IPS-NIHi7 (cell line): ENCODE data around the gene FRY.

Experiments
- DNase-seq: peaks from one replicate; pipeline ENCODE4 v3.0.0; 2012; ENCODE audit warnings: mixed read lengths; ENCODE audit errors: extremely low spot score

FRY gene

DNA sequence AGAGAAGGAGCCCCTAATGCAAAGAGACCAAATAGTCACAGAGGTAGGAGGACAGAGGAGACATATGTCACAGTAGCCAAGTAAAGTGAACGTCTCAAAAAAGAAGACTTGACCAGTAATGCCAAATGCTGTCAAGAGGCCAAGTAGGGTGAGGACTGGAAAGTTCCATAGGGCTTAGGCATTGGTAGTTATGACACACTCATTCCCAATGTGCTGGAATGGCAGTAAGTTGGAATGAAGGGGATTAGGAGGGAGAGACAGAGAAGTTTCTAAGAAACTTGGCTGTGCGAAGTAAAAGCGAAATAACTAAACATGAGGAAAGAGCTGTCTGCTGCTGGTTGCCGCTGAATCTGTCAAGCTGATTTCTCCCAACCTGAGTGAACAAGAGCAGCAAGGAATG lies 14.9 kb upstream of the FRY start:
- DNase-seq: no peak

GRCh38 chr13:32017474-32017873 lies 14.1 kb upstream of the FRY start:
- no peak for DNase-seq

DNA sequence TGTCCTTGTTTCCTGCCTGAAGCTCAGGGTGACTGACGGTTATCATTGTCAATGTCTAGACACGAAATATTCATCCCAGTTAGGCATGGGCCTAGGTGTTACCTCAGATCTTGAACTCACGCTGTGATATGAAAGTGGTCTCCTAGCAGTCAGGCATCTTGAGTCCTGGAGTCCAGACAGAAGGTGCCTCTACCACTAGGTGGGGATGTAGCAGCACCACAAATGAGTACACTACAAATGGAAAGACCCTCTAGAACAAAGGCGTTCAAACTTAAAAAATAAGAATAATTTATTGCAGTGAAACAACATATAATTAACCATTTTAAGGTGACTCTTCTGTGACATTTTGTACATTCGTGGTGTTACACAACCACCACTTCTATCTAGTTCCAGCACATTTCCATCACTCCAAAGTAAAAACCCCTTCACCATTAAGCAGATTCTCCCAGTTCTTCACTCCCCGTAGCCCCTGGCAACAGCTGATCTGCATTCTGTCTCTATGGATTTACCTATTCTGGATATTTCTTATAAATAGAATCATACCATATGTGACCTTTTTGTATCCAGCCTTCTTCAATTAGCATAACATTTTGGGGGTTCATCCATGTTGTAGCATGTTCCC lies 11.9 kb upstream of the FRY start:
- DNase-seq: peak; percentile 78

GRCh38 chr13:32021785-32022184 lies 9.8 kb upstream of the FRY start:
- no peak for DNase-seq

GRCh38 chr13:32022311-32022710 lies 9.3 kb upstream of the FRY start:
- DNase-seq: no peak

DNA sequence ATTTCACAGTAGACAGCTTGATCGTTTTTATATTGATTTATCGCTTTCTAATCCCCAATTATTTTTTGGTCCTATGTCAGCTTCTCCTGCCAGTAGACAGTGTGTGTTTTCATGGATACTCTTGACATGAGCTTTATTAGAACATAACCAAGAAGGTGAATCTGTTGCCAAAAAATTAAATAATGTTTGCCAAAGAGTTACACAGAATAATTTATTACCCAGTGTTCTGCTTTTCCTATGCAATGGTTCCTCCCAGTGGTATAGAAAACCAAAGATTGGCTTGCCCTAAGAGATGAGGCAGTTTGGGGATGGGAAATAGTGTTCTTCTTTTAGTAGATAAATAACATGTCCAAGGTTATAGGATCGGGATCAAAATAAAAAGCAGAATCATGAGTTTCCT lies 8.5 kb upstream of the FRY start:
- DNase-seq: no peak

DNA sequence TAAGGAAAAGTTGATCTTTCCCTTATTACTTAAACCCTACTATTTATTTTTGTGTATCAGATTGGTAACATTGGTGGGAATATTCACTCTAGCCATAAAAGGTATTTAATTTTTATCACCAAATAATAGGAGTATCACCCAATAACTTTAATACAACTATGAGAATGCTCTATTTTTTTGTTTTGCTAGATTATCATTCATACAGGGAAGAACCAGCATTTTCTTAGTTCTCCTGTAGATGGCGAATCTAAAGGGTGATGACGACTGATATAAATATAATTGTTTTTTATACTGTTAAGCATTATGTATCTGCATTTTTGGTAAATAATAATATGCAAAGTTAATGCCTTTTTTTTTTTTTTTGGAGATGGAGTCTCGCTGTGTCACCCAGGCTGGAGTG lies 7.9 kb upstream of the FRY start:
- DNase-seq: no peak

GRCh38 chr13:32024750-32025149 lies 6.8 kb upstream of the FRY start:
- peak; percentile 20 for DNase-seq

DNA sequence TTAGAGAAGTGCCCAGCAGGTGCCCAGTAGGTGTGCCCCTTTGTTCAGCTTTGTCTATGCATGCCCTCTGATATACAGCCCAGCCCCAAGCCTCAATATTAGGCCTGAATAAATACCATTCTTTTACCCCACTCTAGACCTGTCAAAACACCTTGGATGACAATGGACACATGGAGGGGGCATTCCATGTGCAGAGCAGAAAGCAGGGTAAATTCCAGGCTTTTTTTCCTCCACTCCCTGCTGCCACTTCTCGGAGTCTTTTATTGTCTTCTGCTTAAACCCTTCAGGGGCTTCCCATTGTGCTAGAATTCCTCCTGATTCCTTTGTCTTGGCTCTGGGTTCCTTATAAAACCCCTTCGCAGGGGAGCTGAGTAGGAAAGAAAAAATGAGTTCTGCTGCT lies 5.8 kb upstream of the FRY start:
- peak; percentile 31 for DNase-seq

GRCh38 chr13:32026623-32027022 lies 5.0 kb upstream of the FRY start:
- no peak for DNase-seq

DNA sequence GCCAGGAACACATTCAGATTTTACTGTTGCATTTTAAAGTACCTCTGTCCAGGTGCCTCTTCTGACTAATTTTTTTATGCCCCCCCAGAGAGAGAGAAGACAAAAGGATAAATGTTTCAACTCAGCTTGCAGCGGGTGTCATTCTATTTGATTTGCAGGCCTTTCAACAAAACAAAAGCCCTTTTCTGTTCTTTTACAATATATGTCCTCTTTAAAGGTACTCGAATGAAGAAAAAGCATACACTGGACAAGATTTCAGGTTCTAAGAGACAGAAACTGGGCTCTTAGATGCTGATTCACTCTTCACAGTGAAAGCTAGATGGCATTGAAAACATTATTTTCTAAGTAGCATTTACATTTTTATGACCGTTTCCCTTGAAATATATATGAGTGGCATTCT lies 2.9 kb upstream of the FRY start:
- DNase-seq: no peak

- no peak for DNase-seq
Measured at GRCh38 chr13:32029684-32030083, 1.9 kb upstream of the FRY start.

DNA sequence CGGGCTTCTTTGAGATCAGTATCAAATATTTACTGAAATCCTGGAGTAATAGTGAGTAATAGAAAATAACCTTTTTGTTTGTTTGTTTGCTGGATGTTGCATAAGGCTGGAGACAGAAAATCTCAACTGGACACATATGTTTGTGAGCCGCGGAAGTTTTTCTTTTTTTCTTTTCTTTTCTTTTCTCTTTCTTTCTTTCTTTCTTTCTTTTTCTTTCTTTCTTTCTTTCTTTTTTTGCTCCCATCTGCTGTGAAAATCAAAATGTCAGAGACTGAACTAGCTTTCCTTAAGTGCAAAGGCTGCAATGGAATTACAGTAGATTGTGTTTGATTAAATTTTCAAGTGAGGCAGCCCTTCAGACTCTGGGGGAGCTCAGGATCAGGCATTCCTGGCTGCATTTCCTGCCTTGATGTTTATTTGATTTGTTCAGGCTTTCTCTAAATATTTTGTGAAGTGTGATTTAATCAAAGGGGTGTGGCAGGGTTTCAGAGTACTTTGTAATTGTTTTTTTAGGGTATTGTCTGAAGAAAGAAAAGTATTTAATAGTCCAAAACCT lies 319 bp downstream of the FRY start:
- DNase-seq: no peak

- no peak for DNase-seq
Measured at GRCh38 chr13:32032759-32033158, 1.2 kb downstream of the FRY start.

- no peak for DNase-seq
Measured at GRCh38 chr13:32033744-32034143, 2.2 kb downstream of the FRY start.

GRCh38 chr13:32035716-32036115 lies 4.1 kb downstream of the FRY start:
- no peak for DNase-seq

GRCh38 chr13:32036126-32036695 lies 4.6 kb downstream of the FRY start:
- no peak for DNase-seq

- DNase-seq: no peak
Measured at GRCh38 chr13:32036757-32037156, 5.2 kb downstream of the FRY start.

GRCh38 chr13:32037471-32037870 lies 5.9 kb downstream of the FRY start:
- no peak for DNase-seq

- DNase-seq: no peak
Measured at GRCh38 chr13:32038343-32038742, 6.8 kb downstream of the FRY start.

DNA sequence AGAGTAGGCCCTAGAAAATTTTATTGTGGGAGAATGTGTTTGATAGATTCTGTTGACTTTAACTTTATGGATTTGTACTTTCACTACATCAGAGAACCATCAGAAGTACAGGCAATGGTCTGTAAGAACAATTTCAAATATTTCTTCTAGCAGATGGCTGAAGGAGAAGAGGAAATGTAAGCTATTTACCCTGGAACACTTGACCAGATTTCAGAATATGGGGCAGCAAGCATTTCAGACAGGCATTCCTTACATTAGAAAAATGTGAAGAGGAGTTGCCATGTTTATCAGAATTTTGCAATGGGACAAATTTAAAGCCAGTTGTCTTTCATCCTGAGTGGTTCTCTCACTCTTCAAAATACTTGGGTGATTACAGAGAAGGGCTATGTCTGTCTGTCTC lies 7.5 kb downstream of the FRY start:
- DNase-seq: no peak

GRCh38 chr13:32039528-32039927 lies 8.0 kb downstream of the FRY start:
- no peak for DNase-seq

- DNase-seq: no peak
Measured at GRCh38 chr13:32040052-32040642, 8.6 kb downstream of the FRY start.
